RWPE2 (cell line): ENCODE measurements around the gene RTN4R.

Source experiments
- ATAC-seq: fragments of 200-7000 bp; cut with Tn5 transposase; 3 replicates; pipeline ENCODE4 v1.9.1; 2021; ENCODE audit warnings: low read depth
- DNase-seq: peaks from one replicate; pipeline ENCODE4 v3.0.0-alpha.2; 2020; ENCODE audit warnings: low spot score
- H3K27ac ChIP-seq: fragments of 450-650 bp; 2 replicates; pipeline ENCODE4 v1.5.1; 2017; ENCODE audit warnings: mild to moderate bottlenecking; ENCODE audit not compliant: poor library complexity, severe bottlenecking
- H3K27me3 ChIP-seq: fragments of 250-450 bp; sonication (Bioruptor Pico); 2 replicates; pipeline ENCODE4 v1.5.1; 2021; ENCODE audit warnings: mild to moderate bottlenecking, moderate library complexity; ENCODE audit not compliant: insufficient read depth, poor library complexity, severe bottlenecking
- H3K36me3 ChIP-seq: fragments of 250-450 bp; sonication (Bioruptor Pico); 2 replicates; pipeline ENCODE4 v1.5.1; 2020; ENCODE audit warnings: low read depth, mild to moderate bottlenecking, moderate library complexity
- H3K4me1 ChIP-seq: fragments of 250-450 bp; sonication (Bioruptor Pico); 2 replicates; pipeline ENCODE4 v1.5.1; 2021; ENCODE audit warnings: mild to moderate bottlenecking, moderate library complexity; ENCODE audit not compliant: insufficient read depth, poor library complexity, severe bottlenecking
- H3K4me3 ChIP-seq: fragments of 250-450 bp; sonication (Bioruptor Pico); 2 replicates; pipeline ENCODE4 v1.5.1; 2021; ENCODE audit warnings: mild to moderate bottlenecking, moderate library complexity; ENCODE audit not compliant: severe bottlenecking
- H3K9me3 ChIP-seq: fragments of 250-450 bp; sonication (Bioruptor Pico); 2 replicates; pipeline ENCODE4 v1.5.1; 2021; ENCODE audit warnings: mild to moderate bottlenecking, moderate library complexity; ENCODE audit not compliant: severe bottlenecking
- CTCF ChIP-seq: fragments of 450-650 bp; IDR thresholded peaks from one replicate; pipeline ENCODE4 v1.5.1; 2017; ENCODE audit warnings: mild to moderate bottlenecking, moderate library complexity; ENCODE audit not compliant: poor library complexity, severe bottlenecking

RTN4R gene

DNA sequence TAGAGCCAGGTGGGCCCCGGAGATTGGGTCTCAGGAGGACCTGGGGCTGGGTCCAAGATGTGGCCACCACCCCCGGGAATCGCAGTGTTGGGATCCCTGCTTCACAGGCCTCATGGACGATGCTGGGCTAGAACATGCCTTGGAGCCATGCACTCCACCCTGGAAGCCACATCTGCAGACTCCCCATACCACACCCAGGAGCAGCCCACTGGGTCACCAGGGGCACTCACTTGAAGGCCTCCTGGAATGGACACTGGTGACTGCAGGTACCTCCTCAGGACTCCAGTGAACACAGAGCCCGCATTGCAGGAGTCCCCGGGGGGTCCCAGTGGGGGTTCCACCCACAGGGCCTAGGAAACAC is 25.0 kb downstream of the RTN4R start:
- no peak for TF ChIP-seq CTCF
- Histone ChIP-seq H3K27ac (no peak overlapping the region), H3K27me3 (no peaks in the 10 kb centered on the region), H3K36me3 (peaks cover 9% of the 10 kb centered on the region; the same call in 1 of the 2 replicates), H3K9me3 (no peaks in the 10 kb centered on the region), H3K4me1 (no peaks in the 10 kb centered on the region), H3K4me3 (no peak overlapping the region)
- no peak for DNase-seq
- no peak for ATAC-seq

- Histone ChIP-seq H3K4me1 (no peaks in the 10 kb centered on the region), H3K27ac (no peak overlapping the region), H3K9me3 (no peaks in the 10 kb centered on the region), H3K27me3 (no peaks in the 10 kb centered on the region), H3K36me3 (peaks cover 9% of the 10 kb centered on the region; the same call in 1 of the 2 replicates), H3K4me3 (no peak overlapping the region)
- no peak for ATAC-seq
- no peak for DNase-seq
- TF ChIP-seq CTCF, result no peak
These were observed 25.5 kb downstream of the RTN4R start for GRCh38 chr22:20242393-20243175.

DNA sequence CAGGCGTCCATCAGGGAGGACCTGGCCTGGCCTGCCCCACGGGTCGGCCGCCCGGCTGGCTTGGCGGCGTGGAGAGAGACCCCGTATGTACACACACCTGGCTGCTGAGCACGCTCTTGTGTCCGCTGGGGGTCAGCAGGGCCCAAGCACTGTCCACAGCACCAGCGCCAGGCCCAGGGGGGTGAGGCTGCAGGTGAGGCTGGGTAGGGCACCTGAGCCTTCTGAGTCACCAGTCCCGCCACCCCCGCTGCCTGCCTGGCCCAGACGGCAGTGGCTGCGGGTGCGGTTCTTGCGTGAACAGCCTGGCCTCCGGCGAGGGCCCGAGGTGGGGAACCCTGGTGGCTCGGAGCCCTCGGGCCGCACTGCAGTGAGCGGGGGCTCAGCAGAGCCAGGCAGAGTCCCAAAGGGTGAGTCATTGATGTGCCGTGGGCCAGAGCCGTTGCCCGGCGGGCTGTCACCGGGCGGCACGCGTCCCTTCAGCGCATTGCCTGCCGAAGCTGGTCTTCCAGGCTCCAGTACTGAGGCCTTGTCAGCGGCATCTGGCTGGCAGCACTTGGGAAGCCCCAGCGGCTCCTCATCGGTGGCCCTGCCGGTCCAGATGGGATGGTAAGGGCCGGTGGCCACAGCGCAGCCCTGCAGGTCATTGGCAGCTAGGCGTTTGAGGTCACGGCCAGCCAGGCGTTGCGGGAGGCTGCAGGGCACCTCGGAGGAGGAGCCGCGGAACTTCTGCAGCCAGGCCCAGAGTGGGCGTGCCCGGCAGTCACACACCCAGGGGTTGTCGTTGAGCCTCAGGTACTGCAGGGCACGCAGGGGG is 26.3 kb downstream of the RTN4R start:
- Histone ChIP-seq H3K27ac (no peak overlapping the region), H3K27me3 (no peaks in the 10 kb centered on the region), H3K36me3 (peaks cover 9% of the 10 kb centered on the region; the same call in 1 of the 2 replicates), H3K4me3 (no peak overlapping the region), H3K9me3 (no peaks in the 10 kb centered on the region), H3K4me1 (no peaks in the 10 kb centered on the region)
- TF ChIP-seq CTCF, result no peak
- ATAC-seq (no peak), DNase-seq (no peak)

DNA sequence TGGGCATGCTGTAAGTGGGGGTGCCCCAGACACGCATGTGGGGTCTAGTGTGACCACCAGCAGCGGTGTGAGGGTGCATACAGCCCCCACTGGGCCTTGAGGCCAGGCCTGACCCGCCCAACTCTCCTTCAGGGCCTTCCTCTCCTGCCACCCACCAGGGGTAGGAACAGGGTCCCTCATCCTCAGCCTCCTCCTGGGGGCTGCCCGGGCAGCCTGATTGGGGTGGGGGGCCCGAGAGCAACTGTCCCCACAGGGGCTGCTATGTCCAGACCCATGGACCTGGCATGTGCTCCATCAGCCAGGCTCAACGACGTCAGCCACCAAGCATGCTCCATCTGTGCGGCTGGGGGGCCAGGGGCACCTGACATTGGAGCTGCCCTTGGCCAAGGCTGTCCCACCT is 27.2 kb downstream of the RTN4R start:
- Histone ChIP-seq H3K27me3 (no peaks in the 10 kb centered on the region), H3K36me3 (peaks cover 9% of the 10 kb centered on the region; the same call in 1 of the 2 replicates), H3K27ac (no peak overlapping the region), H3K4me3 (no peak overlapping the region), H3K9me3 (no peaks in the 10 kb centered on the region), H3K4me1 (no peaks in the 10 kb centered on the region)
- DNase-seq, result no peak
- TF ChIP-seq CTCF, result no peak
- ATAC-seq, result no peak
